ENCODE measurements around the gene THOC2. TPM values are rescaled to one million over a fixed set of nuclear protein-coding genes. Genes with fewer than 3 reads are reported as not detected.
A peak's percentile ranks its signal among the peaks of the same experiment; 100 is the strongest.
"Not testable (repeated sequence)": the region's sequence is repeated elsewhere in the genome, so short reads cannot be mapped to it uniquely, and the experiment has no call there.

THOC2 gene
- total RNA-seq: 10 to 100 TPM; 69.7 to 72.1 TPM

- no peaks in the 10 kb centered on the region for H3K27me3 Mint-ChIP-seq
- peak within 1 kb of the TSS; percentile 95 for H3K27ac Mint-ChIP-seq
- peak; percentile 75 for DNase-seq
- H3K4me3 Mint-ChIP-seq: peak within 1 kb of the TSS; percentile 91
- peaks cover 13% of the 10 kb centered on the region for H3K36me3 Mint-ChIP-seq
- no peaks in the 10 kb centered on the region for H3K9me3 Mint-ChIP-seq
- peaks cover 16% of the 10 kb centered on the region for H3K4me1 Mint-ChIP-seq
Observed at GRCh38 chrX:123732670-123733363, at the start of gene THOC2. Gene THOC2, minus strand, starts transcription at chrX:123733052. Its CDS starts 30 bp downstream, at chrX:123733022.

- not testable (repeated sequence) for DNase-seq, H3K27ac Mint-ChIP-seq, H3K9me3 Mint-ChIP-seq, H3K27me3 Mint-ChIP-seq, H3K4me1 Mint-ChIP-seq, H3K4me3 Mint-ChIP-seq, H3K36me3 Mint-ChIP-seq
Observed at GRCh38 chrX:123781786-123782185, 48.9 kb upstream of the THOC2 start.

GRCh38 chrX:123779908-123780396, 47.1 kb upstream of the THOC2 start:
- Mint-ChIP-seq H3K27me3 (peaks cover under 1% of the 10 kb centered on the region), H3K36me3 (no peaks in the 10 kb centered on the region), H3K4me1 (no peaks in the 10 kb centered on the region), H3K4me3 (no peak overlapping the region), H3K27ac (no peak overlapping the region), H3K9me3 (no peaks in the 10 kb centered on the region)
- no peak for DNase-seq

GRCh38 chrX:123773258-123773988, 40.6 kb upstream of the THOC2 start:
- no peak for DNase-seq
- Mint-ChIP-seq H3K9me3 (peaks cover 1% of the 10 kb centered on the region), H3K36me3 (no peaks in the 10 kb centered on the region), H3K4me1 (no peaks in the 10 kb centered on the region), H3K27me3 (no peaks in the 10 kb centered on the region), H3K4me3 (no peak overlapping the region), H3K27ac (no peak overlapping the region)

GRCh38 chrX:123771449-123772064, 38.7 kb upstream of the THOC2 start:
- Mint-ChIP-seq H3K36me3 (no peaks in the 10 kb centered on the region), H3K4me3 (no peak overlapping the region), H3K27me3 (no peaks in the 10 kb centered on the region), H3K9me3 (peaks cover 1% of the 10 kb centered on the region), H3K4me1 (no peaks in the 10 kb centered on the region), H3K27ac (no peak overlapping the region)
- DNase-seq: no peak

- H3K4me3 Mint-ChIP-seq: peak overlapping the region; percentile 72
- H3K36me3 Mint-ChIP-seq: no peaks in the 10 kb centered on the region
- no peaks in the 10 kb centered on the region for H3K27me3 Mint-ChIP-seq
- peak; percentile 65 for DNase-seq
- H3K9me3 Mint-ChIP-seq: peaks cover 1% of the 10 kb centered on the region
- peak overlapping the region; percentile 59 for H3K27ac Mint-ChIP-seq
- no peaks in the 10 kb centered on the region for H3K4me1 Mint-ChIP-seq
Observed at GRCh38 chrX:123764967-123765871, 32.4 kb upstream of the THOC2 start.

GRCh38 chrX:123759849-123760248, 27.0 kb upstream of the THOC2 start:
- DNase-seq, H3K27me3 Mint-ChIP-seq, H3K4me1 Mint-ChIP-seq, H3K9me3 Mint-ChIP-seq, H3K27ac Mint-ChIP-seq, H3K36me3 Mint-ChIP-seq, H3K4me3 Mint-ChIP-seq: not testable (repeated sequence)

- H3K27me3 Mint-ChIP-seq, H3K4me1 Mint-ChIP-seq, H3K27ac Mint-ChIP-seq, H3K9me3 Mint-ChIP-seq, DNase-seq, H3K36me3 Mint-ChIP-seq, H3K4me3 Mint-ChIP-seq: not testable (repeated sequence)
Observed at GRCh38 chrX:123757794-123758193, 24.9 kb upstream of the THOC2 start.

GRCh38 chrX:123756320-123756719, 23.5 kb upstream of the THOC2 start:
- Mint-ChIP-seq H3K9me3 (no peaks in the 10 kb centered on the region), H3K36me3 (no peaks in the 10 kb centered on the region), H3K4me3 (no peak overlapping the region), H3K27me3 (no peaks in the 10 kb centered on the region), H3K4me1 (no peaks in the 10 kb centered on the region), H3K27ac (no peak overlapping the region)
- no peak for DNase-seq

GRCh38 chrX:123755107-123755506, 22.3 kb upstream of the THOC2 start:
- no peak overlapping the region for H3K4me3 Mint-ChIP-seq
- H3K27me3 Mint-ChIP-seq: no peaks in the 10 kb centered on the region
- no peaks in the 10 kb centered on the region for H3K36me3 Mint-ChIP-seq
- no peaks in the 10 kb centered on the region for H3K4me1 Mint-ChIP-seq
- no peaks in the 10 kb centered on the region for H3K9me3 Mint-ChIP-seq
- no peak for DNase-seq
- no peak overlapping the region for H3K27ac Mint-ChIP-seq

- H3K4me1 Mint-ChIP-seq: no peaks in the 10 kb centered on the region
- H3K36me3 Mint-ChIP-seq: no peaks in the 10 kb centered on the region
Observed at GRCh38 chrX:123753656-123754350, 21.0 kb upstream of the THOC2 start.

GRCh38 chrX:123749643-123750042, 16.8 kb upstream of the THOC2 start:
- Mint-ChIP-seq H3K36me3 (no peaks in the 10 kb centered on the region), H3K27me3 (no peaks in the 10 kb centered on the region), H3K27ac (no peak overlapping the region), H3K9me3 (no peaks in the 10 kb centered on the region), H3K4me3 (no peak overlapping the region), H3K4me1 (no peaks in the 10 kb centered on the region)
- DNase-seq: no peak

More at GRCh38 chrX:123753656-123754350, 21.0 kb upstream of the THOC2 start:
- Mint-ChIP-seq H3K27me3 (no peaks in the 10 kb centered on the region), H3K9me3 (no peaks in the 10 kb centered on the region), H3K4me3 (no peak overlapping the region), H3K27ac (no peak overlapping the region)
- DNase-seq: no peak

- Mint-ChIP-seq H3K27me3 (no peaks in the 10 kb centered on the region), H3K9me3 (no peaks in the 10 kb centered on the region), H3K4me3 (no peak overlapping the region), H3K27ac (no peak overlapping the region), H3K36me3 (no peaks in the 10 kb centered on the region), H3K4me1 (no peaks in the 10 kb centered on the region)
- DNase-seq: no peak
Observed at GRCh38 chrX:123745511-123745910, 12.7 kb upstream of the THOC2 start.

GRCh38 chrX:123743312-123743711, 10.5 kb upstream of the THOC2 start:
- H3K36me3 Mint-ChIP-seq: no peaks in the 10 kb centered on the region
- no peak overlapping the region for H3K4me3 Mint-ChIP-seq
- H3K9me3 Mint-ChIP-seq: no peaks in the 10 kb centered on the region
- no peak overlapping the region for H3K27ac Mint-ChIP-seq
- H3K4me1 Mint-ChIP-seq: no peaks in the 10 kb centered on the region
- no peak for DNase-seq
- H3K27me3 Mint-ChIP-seq: peaks cover 3% of the 10 kb centered on the region

Measured in activated naive CD8-positive, alpha-beta T cell treated with anti-CD3 and anti-CD28 coated beads for 36 hours (primary cell).